ENCODE data around the gene IRS1.

The IRS1 gene

GRCh38 chr2:226754821-226755604 lies 44.6 kb downstream of the IRS1 start:
- peak; percentile 61 for DNase-seq

DNA sequence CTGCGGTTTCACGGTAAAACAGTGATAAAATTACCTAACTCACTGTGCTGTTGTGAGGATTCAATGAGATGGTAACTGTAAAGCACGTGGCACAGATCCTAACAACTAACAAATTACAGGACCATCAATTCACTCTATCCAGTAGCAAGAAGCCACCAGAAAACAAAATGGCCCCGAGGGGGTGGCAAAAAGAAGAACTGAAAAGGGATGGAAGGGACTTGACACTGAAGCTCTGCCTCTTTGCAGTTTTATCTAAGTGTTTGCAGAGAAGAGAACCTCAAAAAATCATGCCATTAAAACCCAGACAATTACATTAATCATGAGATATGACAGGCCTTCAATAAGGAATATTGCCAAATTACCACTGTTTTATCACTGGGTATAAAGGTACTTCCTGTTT lies 46.7 kb downstream of the IRS1 start:
- no peak for DNase-seq

DNA sequence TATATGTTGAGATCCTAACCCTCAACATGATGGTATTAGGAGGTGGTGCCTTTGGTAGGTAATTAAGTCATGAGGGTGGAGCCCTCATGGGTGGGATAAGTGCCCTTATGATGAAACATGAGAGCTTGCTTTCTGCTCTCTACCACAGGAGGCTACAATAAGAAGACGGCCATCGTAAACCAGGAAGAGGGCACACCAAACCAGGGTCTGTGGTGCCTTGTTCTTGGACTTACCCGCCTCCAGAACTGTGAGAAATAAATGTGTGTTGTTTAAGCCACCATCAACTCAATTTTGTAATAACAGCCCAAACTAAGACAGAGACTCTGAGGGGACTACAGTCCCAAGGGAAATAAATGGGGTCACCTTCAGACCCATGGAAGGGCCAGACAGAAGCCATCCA lies 52.3 kb downstream of the IRS1 start:
- DNase-seq = no peak

GRCh38 chr2:226746196-226746800 lies 53.3 kb downstream of the IRS1 start:
- no peak for DNase-seq

DNA sequence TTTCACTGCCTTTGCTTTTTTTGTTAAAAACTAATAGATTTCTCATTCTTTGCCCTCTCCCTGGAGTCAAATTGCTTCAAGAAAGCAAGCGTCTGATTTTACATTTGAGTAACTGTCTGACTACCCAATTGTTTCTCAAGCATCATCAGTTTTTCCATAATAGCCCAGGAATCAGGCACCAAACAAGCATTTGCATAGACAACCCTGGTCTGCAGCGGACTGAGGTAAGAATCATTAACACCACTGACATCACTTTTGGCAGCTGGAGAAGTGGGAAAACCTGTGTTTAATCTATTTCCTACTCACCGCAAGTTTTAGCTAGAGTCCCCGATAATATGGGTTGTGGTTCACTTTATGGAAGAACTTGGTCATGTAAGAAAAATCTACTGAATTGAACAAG lies 55.7 kb downstream of the IRS1 start:
- DNase-seq = peak; percentile 58

DNA sequence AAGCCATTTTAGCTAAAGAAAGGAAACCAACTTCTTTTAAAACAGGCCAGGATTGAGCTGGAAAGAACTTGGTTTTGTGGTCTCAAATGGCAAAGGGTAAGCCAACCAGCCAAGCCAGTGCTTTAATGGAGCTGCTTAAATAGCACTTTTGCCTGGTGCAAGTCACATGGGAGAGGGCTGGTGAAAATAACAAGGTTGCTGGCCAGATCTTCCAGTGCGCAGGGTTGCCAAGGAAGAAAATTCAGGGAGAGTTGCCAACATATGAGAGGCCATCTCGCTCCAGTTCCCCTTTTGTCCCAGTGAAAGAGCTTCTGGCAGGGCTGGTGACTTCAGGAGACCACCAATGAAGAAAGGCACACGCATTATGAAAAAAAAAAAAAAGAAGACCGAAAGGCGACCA lies 57.3 kb downstream of the IRS1 start:
- no peak for DNase-seq

DNA sequence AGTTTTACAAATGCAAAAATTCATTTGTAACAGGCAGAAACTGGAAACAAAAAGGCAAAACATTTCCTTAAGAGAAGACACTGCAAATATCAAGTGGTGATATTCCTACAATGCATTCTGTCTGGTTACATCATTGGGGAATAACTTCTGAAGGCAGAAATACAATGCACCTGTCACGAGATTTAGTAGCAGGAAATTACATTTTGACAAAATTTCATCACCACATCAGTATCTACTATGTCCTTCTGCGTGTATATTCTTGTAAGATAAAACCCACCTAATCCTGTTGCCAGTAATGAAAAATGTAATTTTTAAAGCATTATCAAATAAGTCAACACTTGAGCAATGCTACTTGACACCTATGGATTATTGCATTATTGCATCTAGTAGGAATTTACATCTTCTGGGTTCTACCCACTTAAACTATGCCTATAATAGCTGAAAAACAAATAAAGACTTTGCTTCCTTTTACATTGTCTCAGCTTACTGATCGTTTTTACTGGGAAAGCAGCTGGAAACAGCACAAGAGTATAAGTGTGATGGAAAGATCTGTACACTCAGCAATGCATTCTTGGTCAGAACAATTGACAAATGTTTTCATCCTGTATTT lies 59.5 kb downstream of the IRS1 start:
- no peak for DNase-seq

DNA sequence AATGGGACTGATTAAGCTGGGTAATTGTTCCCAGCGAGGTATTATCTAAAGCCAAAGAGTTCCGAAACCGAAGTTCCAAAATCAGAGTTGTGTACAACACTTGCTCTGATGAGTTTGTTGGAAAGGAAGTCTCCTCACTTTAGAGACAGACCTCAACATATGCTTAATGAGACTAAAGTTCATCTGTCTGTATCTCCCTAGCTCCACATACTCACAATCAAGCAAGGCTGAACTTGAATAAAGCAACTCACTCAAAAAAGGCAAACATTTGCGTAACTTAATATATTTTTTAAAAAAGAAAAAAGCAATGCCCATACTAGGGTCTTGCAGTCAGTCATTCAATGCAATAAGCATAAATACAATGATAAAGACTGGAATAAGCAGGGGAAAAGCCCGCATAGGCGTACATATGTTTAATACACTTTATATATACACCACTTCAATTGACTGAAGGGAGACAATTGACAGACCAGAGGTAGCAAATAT lies 60.0 kb downstream of the IRS1 start:
- DNase-seq = no peak

- no peak for DNase-seq
These were observed 60.6 kb downstream of the IRS1 start for GRCh38 chr2:226738821-226739544.

DNA sequence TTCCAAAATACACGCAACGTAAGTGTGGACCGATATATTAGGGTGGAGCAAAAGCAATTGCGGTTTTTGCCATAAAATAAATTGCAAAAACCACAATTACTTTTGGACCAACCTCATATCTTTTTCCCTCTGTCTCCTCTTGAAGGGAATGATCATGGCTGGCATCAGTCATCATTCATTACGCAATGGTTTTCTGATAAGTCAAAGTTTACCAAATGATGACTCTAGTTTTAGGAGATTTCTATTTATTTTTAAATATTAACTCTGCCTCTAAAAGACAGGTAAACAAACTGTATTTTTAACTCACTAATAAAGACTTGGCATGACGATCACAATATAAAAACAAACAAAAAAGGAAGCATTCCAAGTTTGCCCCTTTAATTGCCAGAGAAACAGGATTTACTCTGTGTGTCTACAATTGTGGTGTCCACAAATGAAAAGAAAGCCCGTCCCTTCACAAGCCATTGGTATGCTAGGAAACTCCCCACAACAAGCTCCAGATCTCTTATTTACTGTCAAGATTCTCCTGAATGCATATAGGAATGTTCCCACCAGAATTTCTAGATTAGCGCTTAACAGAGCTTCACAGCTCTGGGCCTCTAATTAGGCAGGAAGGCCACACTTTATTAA lies 61.3 kb downstream of the IRS1 start:
- no peak for DNase-seq

- no peak for DNase-seq
These were observed 63.2 kb downstream of the IRS1 start for GRCh38 chr2:226736382-226736781.

- no peak for DNase-seq
These were observed 65.6 kb downstream of the IRS1 start for GRCh38 chr2:226733927-226734564.

DNA sequence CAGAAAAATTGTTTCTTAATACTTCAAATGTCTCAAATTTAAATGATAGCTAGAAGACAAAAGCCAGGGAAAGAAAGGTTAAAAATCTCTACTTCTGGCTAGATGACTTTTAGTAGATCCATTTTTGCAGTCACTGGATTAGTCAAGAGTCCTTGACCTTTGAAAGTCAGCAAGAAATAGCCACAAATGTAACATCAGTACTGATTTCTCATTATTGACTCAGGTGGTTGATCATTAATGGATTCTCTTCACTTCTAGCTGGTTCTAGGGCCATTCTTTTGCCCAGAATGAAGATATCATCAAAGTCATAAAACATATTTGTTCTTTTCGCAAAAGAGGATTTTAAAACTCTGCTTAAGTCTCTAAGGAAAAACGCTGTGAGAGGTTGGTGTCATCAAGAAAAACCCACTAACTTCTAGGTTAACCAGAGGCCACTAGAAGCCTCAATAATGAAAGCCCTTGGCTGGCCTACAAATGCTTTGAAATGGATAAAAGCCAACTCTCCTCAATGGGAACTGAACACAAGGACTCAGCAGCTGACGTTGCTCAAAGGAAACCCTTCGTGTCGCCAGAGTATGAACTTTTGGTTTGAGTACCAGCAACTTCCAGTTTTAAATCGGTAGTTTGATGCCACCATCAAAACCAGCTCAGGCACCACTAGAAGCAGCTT lies 66.3 kb downstream of the IRS1 start:
- no peak for DNase-seq

GRCh38 chr2:226732478-226733188 lies 67.0 kb downstream of the IRS1 start:
- no peak for DNase-seq

- no peak for DNase-seq
These were observed 69.1 kb downstream of the IRS1 start for GRCh38 chr2:226730481-226730880.

DNA sequence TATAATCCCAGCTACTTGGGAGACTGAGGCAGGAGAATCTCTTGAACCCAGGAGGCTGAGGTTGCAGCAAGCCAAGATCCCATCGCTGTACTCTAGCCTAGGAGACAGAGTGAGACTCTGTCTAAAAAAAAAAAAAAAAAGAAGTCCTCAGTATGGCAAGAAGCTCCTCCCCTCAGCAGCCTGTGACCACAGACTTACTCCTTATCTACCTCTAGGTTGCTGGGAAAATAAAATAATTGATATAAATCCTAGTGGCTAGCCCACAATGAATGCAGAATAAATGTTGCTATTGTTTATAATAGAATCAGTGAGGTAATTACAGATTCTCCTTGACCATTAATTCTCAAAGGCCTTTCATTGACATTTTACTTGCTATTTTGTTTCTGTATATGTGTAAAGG lies 70.6 kb downstream of the IRS1 start:
- no peak for DNase-seq

DNA sequence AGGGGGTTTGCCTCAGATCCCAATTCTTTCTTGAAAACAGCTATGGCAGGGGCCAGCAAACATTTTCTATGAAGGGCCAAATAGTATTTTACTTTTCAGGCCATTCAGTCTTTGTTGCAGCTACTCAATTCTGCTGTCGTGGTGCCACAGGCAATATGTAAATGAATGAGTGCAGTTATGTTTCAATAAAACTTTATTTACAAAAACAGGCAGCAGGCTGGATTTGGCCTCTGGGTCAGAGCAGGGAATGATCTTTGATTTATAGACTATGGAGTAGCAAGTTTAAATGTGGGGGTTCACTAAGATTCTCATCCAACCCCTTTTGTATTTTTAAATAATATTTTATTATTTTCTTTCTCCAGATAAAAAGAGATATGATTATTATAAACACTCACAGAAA lies 72.4 kb downstream of the IRS1 start:
- DNase-seq = no peak

GRCh38 chr2:226726546-226726945 lies 73.1 kb downstream of the IRS1 start:
- peak; percentile 46 for DNase-seq

GRCh38 chr2:226725126-226725860 lies 74.3 kb downstream of the IRS1 start:
- DNase-seq = no peak

- DNase-seq = peak; percentile 53
These were observed 78.1 kb downstream of the IRS1 start for GRCh38 chr2:226721541-226721940.

Measured in fibroblast of skin of right quadriceps (primary cell).